Epidermal melanocyte (primary cell): ENCODE results near the gene PANX3.
"Not testable (repeated sequence)": the region's sequence is repeated elsewhere in the genome, so short reads cannot be mapped to it uniquely, and the experiment has no call there.

Source experiments
- DNase-seq: peaks from one replicate; pipeline ENCODE4 v3.0.0; 2011; ENCODE audit warnings: low spot score; ENCODE audit not compliant: insufficient read length

Gene PANX3, protein sequence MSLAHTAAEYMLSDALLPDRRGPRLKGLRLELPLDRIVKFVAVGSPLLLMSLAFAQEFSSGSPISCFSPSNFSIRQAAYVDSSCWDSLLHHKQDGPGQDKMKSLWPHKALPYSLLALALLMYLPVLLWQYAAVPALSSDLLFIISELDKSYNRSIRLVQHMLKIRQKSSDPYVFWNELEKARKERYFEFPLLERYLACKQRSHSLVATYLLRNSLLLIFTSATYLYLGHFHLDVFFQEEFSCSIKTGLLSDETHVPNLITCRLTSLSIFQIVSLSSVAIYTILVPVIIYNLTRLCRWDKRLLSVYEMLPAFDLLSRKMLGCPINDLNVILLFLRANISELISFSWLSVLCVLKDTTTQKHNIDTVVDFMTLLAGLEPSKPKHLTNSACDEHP

GRCh38 chr11:124611064-124611463, at the start of gene PANX3:
Gene PANX3, plus strand, starts transcription at chr11:124611428. Its CDS starts 129 bp downstream, at chr11:124611557.
- DNase-seq, result no peak

GRCh38 chr11:124569697-124570096, 41.5 kb upstream of the PANX3 start, which contains the start of gene OR8A1:
Gene OR8A1, plus strand, starts transcription at chr11:124569997. Its CDS starts 123 bp downstream, at chr11:124570120.
- no peak for DNase-seq

DNA sequence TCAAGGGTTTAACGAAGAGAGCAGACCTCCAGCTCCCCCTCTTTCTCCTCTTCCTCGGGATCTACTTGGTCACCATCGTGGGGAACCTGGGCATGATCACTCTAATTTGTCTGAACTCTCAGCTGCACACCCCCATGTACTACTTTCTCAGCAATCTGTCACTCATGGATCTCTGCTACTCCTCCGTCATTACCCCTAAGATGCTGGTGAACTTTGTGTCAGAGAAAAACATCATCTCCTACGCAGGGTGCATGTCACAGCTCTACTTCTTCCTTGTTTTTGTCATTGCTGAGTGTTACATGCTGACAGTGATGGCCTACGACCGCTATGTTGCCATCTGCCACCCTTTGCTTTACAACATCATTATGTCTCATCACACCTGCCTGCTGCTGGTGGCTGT, 41.1 kb upstream of the PANX3 start:
- DNase-seq, result no peak

GRCh38 chr11:124577716-124578427, 33.4 kb upstream of the PANX3 start:
- no peak for DNase-seq

DNA sequence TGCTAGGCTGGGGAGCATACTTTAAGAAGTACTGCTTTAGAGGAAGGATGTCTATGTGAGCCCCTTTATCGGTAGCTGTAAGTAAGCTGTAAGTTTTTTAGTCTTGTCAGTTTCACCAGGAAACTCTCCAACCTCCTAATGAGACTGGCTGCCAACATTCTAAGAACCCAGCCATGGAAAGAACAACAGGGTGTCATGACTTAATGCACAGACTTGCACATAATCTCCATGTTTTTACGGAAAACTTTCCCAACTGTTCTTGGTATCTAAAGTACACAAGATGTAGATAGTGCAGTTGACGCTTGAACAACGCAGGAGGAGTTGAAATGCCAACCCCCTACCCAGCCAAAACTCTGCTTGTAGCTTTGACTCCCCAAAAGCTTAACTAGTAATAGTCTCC, 32.5 kb upstream of the PANX3 start:
- no peak for DNase-seq

DNA sequence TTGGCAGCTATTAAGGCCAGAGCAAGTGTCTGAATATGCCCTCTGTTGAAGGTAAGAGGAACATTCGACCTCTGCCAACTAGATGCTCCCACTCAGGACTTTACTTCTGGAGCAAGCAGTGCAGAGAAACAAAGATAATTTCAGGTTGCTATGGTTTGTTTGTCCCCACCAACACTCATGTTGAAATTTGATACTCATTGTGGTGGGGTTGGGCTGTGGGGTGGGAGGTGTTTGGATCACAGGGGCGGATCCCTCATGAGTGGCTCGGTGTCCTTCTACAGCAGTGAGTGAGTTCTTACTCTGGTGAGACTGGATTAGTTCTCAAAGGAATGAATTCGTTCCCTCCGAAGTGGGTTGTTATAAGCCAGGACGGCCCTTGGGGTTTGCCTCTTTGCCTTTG, 29.4 kb upstream of the PANX3 start:
- no peak for DNase-seq

- no peak for DNase-seq
These were observed 28.7 kb upstream of the PANX3 start for GRCh38 chr11:124582565-124582964.

- no peak for DNase-seq
These were observed 27.4 kb upstream of the PANX3 start for GRCh38 chr11:124583781-124584180.

DNA sequence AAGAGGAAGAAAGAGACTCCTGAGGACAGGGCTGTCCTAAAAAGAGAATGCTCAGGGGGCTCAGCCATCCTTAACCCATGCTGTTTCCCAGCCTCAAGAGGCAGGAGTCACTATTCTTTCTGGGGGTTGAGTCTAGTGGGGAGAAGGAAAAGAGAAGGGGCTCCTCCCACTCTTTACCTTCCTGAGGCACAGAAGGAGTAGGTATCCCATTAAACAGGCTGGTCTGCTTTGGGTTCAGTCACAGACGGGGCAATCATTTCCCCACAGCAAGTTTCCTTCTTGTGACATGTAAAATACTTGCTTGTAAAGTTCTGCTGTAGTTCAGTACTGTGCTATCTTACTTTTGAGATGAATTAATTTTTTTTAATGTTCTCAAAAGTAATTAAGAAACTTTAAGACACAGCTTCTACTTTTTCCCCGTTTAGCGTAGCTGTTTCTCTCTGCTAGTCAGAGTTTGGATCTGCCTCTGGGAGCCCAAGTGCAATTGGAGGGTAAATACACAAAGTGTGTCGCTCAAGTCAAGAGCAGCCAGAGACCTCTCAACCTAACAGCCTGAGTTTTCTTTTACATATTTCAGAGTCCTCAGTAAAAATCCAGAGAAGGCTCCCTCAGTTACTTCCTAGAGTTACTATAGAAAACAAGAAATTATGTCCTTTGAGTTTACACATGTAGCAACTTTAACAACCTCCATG, 26.4 kb upstream of the PANX3 start:
- DNase-seq, result no peak

- DNase-seq, result no peak
These were observed 24.9 kb upstream of the PANX3 start for GRCh38 chr11:124586238-124586860.

- DNase-seq, result no peak
These were observed 19.8 kb upstream of the PANX3 start for GRCh38 chr11:124591430-124591829.

GRCh38 chr11:124592627-124593026, 18.6 kb upstream of the PANX3 start:
- DNase-seq, result no peak

DNA sequence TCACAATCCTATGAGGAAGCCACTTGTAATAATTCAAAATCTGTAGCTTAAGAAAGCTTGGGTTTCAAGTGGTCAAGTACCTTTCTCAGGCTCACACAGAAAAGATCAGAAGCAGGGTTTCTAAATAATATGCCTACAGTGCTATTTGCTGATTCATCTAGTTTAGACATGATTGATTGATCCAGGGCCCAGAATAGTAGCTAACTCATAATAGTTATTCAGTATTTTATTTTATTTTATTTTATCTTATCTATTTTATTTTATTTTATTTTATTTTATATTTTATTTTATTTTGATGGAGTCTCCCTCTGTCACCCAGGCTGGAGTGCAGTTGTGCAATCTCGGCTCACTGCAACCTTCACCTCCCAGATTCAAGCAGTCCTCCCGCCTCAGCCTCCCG, 15.9 kb upstream of the PANX3 start:
- DNase-seq, result no peak

DNA sequence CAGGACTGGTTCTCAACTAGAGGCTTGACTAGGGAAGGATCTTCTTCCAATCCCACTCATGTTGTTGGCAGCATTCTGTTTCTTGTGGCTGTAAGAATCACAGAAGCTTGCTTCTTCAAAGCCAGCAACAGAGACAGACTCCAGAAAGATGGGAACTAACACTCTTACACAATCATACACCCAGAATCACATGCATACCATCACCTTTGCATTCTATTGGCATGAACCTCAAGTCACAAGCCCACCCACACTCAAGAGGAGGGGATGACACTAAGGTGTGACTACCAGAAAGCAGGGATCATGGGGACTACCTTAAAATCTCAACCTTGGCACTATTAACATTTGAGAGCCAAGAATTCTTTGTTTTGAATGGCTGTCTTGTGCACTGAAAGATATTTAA, 13.6 kb upstream of the PANX3 start:
- DNase-seq, result no peak

- DNase-seq, result no peak
These were observed 10.5 kb upstream of the PANX3 start for GRCh38 chr11:124600621-124601320.

DNA sequence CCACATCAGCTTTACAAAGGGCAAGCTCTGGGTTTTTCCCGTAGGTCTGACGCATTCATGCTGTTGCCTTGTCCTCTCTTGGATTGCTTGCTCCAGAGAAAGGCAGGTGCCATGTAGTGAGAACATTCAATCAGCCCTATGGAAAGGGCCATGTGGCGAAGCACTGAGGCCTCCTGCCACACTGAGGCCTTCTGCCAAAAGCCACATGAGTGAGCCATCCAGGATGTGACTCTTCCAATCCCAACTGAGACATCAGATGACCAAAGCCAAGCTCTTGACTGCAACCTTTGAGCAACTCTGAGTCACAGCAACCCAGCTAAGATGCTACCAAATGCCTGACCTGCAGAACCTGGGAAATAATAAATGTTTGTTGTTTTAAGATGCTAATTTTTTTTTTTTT, 9.0 kb upstream of the PANX3 start:
- no peak for DNase-seq

- not testable (repeated sequence) for DNase-seq
These were observed 8.5 kb upstream of the PANX3 start for GRCh38 chr11:124602723-124603122.

- no peak for DNase-seq
These were observed 5.5 kb upstream of the PANX3 start for GRCh38 chr11:124605719-124606118.

GRCh38 chr11:124608147-124608546, 3.1 kb upstream of the PANX3 start:
- no peak for DNase-seq

GRCh38 chr11:124610295-124610694, 933 bp upstream of the PANX3 start:
- DNase-seq, result no peak

- no peak for DNase-seq
These were observed 817 bp downstream of the PANX3 start for GRCh38 chr11:124612045-124612444.
